ENCODE data around the gene NUF2.
A peak's percentile ranks its signal among the peaks of the same experiment; 100 is the strongest.
"Not testable (repeated sequence)": the region's sequence is repeated elsewhere in the genome, so short reads cannot be mapped to it uniquely, and the experiment has no call there.

The NUF2 gene

DNA sequence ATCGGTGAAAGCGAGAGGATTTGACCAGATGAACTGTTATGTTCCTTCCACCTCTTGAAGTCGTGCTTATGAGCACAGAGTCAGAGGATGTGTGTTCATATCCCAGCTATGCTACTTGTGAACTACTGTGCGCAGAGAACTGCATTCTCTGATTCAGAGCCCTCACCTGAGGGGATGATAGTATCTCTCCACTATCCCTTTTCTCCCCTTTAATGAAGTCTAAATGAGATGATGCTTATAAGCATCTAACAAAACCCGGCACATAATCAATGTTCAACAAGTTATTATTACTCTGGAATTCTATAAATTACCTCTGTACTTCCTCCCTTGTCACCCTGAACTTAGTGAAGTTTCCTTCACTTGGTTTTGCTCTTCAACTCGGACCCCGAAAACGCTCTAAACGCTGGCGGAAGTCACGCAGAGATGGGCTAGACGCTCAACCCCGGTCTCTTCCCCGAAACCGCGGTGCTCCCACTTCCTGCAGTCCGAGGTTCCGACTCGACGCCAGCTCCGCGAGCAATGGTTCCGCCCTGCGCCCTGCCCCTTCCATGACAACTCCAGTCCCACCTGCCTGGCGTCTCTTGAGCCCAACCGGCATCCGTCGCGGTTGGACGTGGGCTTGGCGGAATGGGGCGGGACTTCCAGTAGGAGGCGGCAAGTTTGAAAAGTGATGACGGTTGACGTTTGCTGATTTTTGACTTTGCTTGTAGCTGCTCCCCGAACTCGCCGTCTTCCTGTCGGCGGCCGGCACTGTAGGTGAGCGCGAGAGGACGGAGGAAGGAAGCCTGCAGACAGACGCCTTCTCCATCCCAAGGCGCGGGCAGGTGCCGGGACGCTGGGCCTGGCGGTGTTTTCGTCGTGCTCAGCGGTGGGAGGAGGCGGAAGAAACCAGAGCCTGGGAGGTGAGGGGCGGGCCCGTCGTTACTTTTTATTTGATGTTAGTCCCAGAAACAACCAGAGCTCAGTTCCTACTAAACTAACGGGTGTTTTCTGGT is at the start of gene NUF2:
TSS of gene NUF2 (plus strand) at position 644 of the 995 bp plus-strand sequence. CDS start 4,098 bp downstream, outside the sequence.
- peak; percentile 92 to 94 for DNase-seq (ENCODE audit: low read depth in 2 of 2)

DNA sequence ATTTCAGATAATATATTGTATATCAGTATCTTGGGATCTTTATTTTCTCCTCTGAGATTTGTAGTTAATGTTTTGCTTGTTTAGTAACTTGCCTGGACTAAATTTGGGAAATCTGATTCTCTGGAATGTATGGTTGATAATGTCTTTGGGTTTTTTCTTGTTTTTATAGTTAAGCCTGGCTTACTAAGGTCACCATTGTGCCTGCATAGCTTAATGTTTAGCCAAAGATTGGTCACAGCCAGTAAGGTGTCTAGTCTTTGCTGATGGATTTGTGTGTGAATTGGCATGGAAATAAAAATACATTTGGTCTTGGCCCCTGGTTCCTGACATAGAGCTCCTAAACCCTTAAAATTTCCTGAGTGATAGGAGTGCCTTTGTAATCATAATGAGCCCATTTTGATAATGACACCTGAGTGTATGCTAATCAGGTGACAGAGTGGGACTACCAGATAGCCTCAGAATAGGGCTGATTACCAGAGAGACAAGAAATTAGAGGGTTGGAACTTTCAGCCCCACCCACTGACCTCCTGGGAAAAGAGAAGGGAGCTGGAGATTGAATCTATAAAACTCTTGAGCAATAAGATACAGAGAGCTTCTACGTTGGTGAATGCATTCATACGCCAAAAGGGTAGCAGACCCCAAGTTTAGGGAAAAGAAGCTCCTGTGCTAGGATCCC is 47.9 kb upstream of the NUF2 start:
- no peak for DNase-seq (ENCODE audit: low read depth in 2 of 2)

DNA sequence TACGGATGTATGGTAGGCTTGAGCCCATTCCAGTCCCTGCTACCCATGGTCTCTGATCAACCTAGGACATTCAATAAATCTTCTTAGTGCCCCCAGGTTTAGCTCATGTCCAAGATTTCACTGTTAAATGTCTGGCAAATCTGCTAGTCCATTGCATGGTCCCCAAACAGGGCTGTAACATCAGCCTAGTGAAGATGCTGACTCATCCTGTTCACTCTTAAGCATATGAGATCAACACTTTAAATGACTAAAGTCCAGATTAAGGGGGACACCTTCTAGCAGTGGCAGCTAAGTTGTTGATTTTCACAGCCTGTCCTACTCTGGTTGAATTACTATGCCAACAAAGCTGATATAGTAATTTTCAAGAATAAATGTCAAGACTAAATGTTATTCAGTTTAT is 46.5 kb upstream of the NUF2 start:
- no peak for DNase-seq (ENCODE audit: low read depth in 2 of 2)

DNA sequence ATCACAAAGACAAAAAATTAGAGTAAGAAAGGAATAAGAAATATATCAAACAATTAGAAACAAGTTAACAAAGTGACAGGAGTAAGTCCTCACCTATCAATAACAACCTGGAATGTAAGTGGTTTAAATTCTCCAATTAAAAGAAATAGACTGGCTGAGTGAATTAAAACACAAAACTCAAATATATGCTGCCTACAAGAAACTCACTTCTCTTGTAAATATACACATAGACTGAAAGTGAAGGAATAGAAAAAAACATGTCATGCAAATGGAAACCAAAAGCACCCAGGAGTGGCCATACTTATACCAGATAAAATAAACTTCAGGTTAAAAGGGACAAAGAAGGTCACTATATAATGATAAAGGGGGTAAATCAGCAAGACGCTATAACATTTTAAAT is 43.2 kb upstream of the NUF2 start:
- DNase-seq (ENCODE audit: low read depth in 2 of 2): no peak

DNA sequence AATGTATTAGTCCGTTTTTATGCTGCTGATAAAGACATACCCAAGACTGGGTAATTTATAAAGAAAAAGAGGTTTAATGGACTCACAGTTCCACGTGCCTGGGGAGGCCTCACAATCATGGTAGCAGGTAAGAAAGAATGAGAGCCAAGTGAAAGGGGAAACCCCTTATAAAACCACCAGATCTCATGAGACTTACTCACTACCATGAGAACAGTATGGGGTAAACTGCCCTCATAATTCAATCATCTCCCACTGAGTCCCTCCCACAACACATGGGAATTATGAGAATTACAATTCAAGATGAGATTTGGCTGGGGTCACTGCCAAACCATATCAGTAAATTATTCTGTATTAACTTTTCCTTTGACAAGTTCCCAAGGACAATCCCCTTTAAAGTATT is 36.9 kb upstream of the NUF2 start:
- not testable (repeated sequence) for DNase-seq (ENCODE audit: low read depth in 2 of 2)

DNA sequence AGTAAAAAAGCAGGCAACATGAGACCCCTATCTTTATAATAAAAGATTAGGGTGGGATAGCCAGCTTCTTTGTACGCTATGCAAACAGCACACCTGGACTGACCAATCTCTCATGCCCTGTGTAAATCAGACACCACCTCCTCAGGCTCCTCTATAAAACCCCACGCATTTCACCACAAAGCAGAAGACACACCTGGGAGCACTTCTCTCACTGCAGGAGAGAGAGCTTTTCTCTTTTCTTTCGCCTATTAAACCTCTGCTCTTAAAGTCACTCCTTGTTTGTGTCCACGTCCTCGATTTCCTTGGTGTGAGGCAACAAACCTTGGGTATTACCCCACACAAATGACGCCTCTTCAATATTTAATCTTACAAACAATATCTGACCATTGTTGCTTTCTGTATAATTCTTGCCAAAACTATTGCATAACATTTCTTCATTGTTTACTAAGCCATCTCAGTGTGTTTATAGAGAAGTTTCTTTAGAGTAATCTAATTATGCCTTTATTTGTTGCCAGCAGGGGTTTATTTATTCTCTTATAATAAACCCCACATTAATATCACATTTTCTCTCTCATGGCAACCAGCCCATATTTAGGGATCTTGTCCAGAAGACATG is 31.6 kb upstream of the NUF2 start:
- no peak for DNase-seq (ENCODE audit: low read depth in 2 of 2)

DNA sequence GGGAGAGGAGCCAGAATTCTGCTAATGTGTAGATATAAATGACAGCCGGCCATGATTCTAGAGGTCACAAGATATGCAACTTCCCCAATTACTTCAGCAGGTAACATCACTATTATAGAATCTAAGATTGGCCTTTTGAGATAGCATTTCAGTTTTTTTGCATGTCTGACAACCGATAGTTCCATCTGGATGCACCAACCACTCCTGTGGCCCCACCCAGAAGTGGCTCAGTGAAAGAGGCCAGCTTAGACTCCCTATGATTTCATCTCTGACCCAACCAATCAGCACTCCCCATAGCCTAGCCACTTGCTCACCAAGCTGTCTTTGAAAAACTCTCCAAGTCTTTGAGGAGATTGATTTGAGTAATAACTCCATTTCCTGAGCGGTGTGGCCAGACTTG is 30.3 kb upstream of the NUF2 start:
- no peak for DNase-seq (ENCODE audit: low read depth in 2 of 2)

DNA sequence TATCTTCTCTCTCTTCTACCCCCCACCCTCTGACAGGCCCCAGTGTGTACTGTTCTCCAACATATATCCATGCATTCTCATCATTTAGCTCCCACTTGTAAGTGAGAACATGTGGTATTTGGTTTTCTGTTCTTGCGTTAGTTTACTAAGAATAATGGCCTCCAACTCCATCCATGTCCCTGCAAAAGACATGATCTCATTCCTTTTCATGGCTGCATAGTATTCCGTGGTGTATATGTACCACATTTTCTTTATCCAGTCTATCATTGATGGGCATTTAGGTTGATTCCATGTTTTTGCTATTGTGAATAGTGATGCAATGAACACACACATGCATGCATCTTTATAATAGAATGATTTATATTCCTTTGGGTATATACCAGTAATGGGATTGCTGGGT is 29.6 kb upstream of the NUF2 start:
- DNase-seq (ENCODE audit: low read depth in 2 of 2): not testable (repeated sequence)

DNA sequence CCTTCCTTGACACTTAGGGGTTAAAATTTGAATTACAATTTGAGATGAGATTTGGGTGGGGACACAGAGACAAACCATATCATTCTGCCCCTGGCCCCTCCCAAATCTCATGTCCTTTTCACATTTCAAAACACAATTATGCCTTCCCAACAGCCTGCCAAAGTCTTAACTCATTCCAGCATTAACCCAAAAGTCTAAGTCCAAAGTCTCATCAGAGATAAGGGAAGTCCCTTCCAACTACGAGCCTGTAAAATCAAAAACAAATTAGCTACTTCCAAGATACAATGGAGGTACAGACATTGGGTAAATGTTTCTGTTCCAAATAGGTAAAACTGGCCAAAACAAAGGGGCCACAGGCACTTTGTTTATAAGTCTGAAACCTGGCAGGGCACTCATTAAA is 28.3 kb upstream of the NUF2 start:
- DNase-seq (ENCODE audit: low read depth in 2 of 2): not testable (repeated sequence)

DNA sequence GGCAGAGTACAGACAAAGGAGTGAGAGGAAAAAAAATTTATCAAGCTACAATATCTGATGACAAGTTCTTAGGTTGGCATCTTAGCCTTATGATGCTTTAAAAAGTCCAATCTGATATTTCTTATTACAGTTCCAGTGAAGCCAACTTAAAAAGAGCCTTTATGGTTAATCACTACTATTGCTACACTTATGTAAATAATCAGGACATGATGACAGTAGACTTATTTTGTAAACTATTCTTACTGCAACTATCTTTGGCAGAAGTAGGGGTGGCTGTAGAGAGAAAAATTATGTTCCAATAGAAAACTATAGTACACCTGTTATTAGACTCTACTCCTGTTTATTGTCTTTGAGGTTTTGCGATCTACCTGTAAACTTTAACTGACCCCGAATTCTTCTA is 25.8 kb upstream of the NUF2 start:
- no peak for DNase-seq (ENCODE audit: low read depth in 2 of 2)

DNA sequence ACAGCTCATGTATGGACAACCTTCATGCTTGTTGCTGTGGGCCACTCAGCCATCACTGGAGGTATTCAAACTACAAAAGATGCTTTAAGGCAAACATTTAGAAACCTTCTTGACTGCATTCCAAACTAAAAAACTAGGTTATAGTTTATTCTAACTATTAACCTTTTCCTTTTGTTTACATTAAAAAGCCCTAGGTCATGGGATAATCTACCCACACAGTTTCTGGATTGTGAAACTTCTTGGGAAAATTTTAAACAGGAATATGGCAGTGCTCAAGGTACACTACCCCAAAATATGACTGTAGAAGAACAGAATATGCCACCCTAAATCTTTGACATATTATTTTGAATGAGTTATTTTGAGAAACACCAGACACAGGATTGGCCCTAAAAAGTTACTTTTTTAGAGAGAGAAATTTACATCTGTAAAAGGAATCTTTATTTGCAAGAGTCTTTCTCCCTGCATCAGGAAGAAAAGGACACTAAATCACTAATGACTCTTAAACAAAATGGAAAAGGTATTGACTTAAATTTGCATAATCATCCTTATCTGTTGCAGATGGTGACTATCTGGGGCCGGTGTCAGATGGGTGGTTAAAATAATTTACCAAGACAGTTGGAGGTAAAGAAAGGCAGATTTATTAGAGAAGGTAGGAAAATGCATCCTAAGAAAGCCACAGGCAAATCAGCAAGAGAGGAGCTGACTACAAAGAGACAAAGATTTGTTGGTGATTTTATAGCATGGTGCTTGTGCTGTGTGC is 25.1 kb upstream of the NUF2 start:
- DNase-seq (ENCODE audit: low read depth in 2 of 2): no peak

DNA sequence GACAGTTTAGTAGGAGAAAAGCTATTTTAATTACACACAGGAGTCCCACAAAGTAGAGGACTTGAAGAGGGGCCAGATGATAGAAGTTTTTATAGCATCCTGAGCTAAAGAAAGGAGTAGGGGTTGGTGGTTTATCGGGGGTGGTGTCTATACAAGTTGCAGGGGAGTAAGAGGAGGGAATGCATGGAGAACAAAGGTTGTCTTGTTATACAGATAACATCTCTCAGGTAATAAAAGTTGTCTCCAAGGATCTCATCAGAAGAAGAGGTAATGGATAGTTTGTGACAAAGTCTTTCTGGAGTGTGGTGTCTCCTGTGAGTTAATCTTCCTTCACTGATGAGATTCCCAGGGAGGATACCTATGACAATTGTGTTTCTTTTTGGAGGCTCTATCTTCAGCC is 23.4 kb upstream of the NUF2 start:
- no peak for DNase-seq (ENCODE audit: low read depth in 2 of 2)

DNA sequence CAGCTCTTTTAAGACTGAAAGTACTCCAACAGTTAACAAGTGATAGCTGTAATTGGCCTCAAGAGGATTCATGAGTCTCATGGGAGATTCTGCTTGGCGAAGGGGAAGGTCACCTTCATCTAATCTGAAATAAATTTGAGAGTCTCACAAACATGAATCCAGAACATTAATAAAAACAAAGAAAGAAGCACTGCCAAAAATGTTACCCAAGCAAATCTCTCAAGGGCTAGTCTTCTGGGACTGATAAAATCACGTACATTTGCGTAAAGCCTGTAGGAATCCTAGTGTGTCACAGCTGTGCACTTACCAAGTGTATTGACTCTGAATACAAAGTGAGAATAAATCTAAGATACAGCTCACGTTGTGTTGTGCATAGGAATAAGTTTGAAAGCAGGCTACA is 21.2 kb upstream of the NUF2 start:
- no peak for DNase-seq (ENCODE audit: low read depth in 2 of 2)

DNA sequence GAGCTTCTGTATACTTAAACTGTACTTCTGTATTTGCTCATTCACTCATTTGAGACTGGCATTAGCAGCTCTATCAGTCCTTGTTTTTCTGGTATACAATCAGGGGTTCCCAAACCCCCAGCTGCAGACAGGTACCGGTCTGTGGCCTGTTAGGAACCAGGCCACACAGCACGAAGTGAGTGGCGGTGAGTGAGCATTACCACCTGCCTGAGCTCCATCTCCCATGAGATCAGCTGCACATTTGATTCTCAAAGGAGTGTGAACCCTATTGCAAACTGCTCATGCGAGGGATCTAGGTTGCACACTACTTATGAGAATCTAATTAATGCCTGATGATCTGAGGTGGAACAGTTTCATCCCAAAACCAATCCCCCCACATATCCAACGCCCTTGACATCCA is 18.2 kb upstream of the NUF2 start:
- DNase-seq (ENCODE audit: low read depth in 2 of 2): no peak

DNA sequence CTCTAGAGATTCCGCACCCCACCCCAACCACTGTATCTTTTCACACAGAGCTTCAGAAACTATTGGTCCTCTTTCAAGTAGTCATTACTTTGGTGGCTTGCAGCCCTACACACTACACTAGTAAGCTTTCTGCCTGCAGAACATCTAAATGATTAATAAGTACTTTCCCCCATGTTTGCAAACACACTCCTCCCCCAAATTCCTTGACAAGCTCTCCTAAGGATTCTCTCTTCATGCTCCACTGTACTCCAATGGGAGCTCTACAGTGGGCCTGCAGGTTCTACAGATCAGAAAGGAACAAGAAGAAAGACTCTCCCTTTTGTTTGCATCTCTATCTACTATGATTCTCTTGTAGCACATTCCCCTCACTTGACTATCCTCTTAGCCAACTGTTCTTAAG is 16.3 kb upstream of the NUF2 start:
- DNase-seq (ENCODE audit: low read depth in 2 of 2): no peak

DNA sequence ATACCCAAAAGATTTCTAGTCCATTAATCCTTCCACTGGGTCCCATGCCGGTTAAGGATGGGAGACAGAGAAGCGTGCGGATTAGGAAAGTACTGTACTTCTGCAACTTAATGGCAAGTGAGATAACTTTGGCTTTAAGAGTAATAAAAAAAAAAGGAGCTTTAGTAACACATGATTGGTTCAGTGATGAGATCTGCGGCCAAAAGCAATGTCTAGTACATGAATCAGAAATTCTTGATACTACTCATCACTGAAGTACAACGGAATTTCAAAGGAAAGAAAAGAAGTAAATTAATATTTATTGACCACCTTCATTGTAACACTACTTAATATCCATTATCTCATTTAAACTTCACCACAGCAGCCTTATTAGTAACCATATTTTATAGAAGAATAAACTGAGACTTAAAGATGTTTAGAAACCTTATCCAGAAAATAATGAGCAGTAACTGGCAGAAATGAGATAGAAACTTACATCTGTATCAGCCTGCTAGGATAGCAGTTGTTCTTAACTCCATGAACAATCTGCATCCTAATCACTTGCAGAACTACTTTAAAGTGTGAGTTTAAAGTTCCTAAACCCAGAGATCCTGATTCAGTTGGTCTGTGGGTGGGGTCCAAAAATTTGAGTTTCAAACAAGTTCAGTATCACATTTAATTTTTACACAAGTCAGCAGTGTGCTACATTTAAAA is 14.1 kb upstream of the NUF2 start:
- no peak for DNase-seq (ENCODE audit: low read depth in 2 of 2)

DNA sequence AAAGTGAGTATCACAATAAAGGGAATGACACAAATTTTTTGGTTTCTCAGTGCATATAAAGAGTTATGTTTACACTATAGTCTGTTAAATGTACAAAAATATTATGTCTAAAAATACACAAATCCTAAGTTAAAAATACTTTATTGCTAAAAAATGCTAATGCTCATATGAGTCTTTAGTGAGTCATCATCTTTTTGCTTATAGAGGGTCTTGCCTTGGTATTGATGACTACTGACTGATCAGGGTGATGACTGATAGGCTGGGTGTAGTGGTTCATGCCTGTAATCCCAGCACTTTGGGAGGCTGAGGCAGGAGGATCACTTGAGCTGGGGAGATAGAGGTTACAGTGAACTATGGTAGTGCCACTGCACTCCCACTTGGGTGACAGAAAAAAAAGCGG is 12.9 kb upstream of the NUF2 start:
- DNase-seq (ENCODE audit: low read depth in 2 of 2): no peak

DNA sequence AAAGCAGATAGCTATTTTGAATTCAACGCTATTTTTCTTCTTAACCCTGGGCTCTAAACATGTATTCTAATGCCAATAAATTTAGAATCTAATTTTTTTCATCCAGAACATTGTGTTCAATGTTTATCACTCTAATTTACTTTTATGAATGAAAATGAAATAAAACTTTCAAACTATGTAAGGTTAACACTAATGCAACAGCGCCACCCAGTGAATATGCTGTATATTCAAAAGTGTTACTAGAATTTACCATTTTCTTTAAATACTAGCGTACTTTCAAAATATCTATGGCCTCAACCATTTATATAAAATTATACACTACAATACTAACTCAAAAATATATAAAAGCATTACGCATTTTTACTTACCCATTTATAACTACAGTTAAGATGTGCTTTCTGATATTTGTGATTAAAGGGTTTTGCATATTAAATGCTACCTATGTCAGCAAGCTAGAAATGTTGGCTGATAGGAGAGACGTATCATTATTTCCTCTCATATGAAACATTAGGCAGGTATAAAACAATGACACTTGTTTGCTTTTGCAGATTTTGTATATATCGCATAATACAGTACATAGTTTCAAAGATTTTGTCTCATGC is 5.9 kb upstream of the NUF2 start:
- DNase-seq (ENCODE audit: low read depth in 2 of 2): no peak

DNA sequence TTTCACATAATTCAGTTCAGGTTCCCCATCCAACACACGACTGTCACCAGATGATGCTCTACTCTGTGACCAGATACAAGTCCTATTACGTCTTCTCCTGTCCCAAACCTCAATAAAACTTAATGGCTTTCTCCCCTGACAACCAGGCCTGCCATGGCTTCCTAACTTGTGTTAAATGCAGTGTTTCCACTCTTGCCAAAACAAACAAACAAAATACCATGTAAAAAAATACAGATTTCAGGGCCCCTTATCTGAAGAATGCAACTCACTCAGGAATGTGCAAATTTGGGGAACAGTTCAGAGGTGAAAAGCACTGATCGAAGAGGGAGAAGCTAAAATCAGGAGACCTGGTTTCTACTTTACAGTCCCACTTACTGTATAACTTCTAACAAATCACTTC is 863 bp upstream of the NUF2 start:
- no peak for DNase-seq (ENCODE audit: low read depth in 2 of 2)

DNA sequence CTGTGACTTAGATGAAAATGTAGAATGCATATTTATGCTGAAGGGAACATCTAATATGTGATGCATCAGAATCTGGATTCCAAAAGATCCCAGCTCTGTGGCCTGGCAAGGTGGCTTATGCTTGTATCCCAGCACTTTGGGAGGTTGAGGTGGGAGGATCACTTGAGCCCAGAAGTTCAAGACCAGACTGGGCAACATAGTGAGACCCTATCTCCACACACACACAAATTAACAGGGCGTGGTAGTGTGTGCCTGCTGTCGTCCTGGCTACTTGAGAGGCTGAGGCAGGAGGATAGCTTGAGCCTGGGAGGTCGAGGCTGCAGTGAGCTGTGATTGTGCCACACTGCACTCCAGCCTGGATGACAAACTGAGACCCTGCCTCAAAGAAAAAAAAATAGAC is 1.6 kb downstream of the NUF2 start:
- DNase-seq (ENCODE audit: low read depth in 2 of 2): not testable (repeated sequence)

DNA sequence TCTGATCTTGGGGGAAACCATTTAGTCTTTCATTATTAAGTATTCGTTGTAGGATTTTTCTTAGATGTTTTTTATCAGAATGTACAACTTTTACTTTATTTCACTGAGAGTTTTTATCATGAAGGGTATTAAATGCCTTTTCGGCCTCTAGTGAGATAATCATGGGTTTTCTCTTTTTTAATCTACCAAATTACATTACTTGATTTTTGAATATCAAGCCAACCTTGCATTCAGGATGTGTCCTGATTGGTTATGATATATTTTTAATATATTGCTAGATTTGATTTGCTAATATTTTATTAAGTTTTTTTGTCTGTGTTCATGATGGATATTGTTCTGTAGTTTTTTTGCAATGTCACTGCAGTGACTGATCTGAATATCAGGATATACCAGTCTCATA is 9.4 kb downstream of the NUF2 start:
- DNase-seq (ENCODE audit: low read depth in 2 of 2): no peak
